Fibroblast of pulmonary artery (primary cell): ENCODE measurements around the gene LZTR1.
"Not testable (repeated sequence)": the region's sequence is repeated elsewhere in the genome, so short reads cannot be mapped to it uniquely, and the experiment has no call there.

Experiments used
- DNase-seq: peaks from one replicate; pipeline ENCODE4 v3.0.0-alpha.2; 2010; ENCODE audit warnings: low read depth
- H3K4me3 ChIP-seq: replicated peaks from 2 replicates; pipeline ENCODE4 v1.5.1; 2011; ENCODE audit warnings: low read depth, mild to moderate bottlenecking, control low read depth, low read length, moderate library complexity
- CTCF ChIP-seq: IDR thresholded peaks from 2 replicates; pipeline ENCODE4 v1.5.1; 2011; ENCODE audit warnings: mild to moderate bottlenecking, control low read depth, low read length, inconsistent platforms; ENCODE audit errors: missing control alignments

LZTR1 gene

GRCh38 chr22:20967697-20968211, 14.3 kb upstream of the LZTR1 start:
- no peak for DNase-seq
- H3K4me3 ChIP-seq: no peak overlapping the region
- no peak for TF ChIP-seq CTCF

- TF ChIP-seq CTCF: no peak
- no peak overlapping the region for H3K4me3 ChIP-seq
- no peak for DNase-seq
Measured at GRCh38 chr22:20968281-20968977, 13.7 kb upstream of the LZTR1 start.

GRCh38 chr22:20970939-20971657, 11.0 kb upstream of the LZTR1 start:
- no peak for DNase-seq
- no peak for TF ChIP-seq CTCF
- no peak overlapping the region for H3K4me3 ChIP-seq

GRCh38 chr22:20972014-20972694, 9.9 kb upstream of the LZTR1 start:
- H3K4me3 ChIP-seq, DNase-seq: not testable (repeated sequence)

- DNase-seq: no peak
- no peak overlapping the region for H3K4me3 ChIP-seq
- no peak for TF ChIP-seq CTCF
Measured at GRCh38 chr22:20972933-20973577, 9.0 kb upstream of the LZTR1 start.

GRCh38 chr22:20973634-20974286, 8.3 kb upstream of the LZTR1 start:
- TF ChIP-seq CTCF: no peak
- DNase-seq: no peak

More at GRCh38 chr22:20973634-20974286, 8.3 kb upstream of the LZTR1 start:
- no peak overlapping the region for H3K4me3 ChIP-seq
